ENCODE measurements around the gene INPP1. TPM values are rescaled to one million over a fixed set of nuclear protein-coding genes. Genes with fewer than 3 reads are reported as not detected.

Gene INPP1
- total and polyA plus RNA-seq, 7 donors = 11.9 to 28.4 (median 17.1) TPM

- no peak overlapping the region for H3K27ac ChIP-seq
- ATAC-seq = peak in 1 of 4 donors; percentile 14
These were observed 8.6 kb downstream of the INPP1 start for GRCh38 chr2:190351955-190352354.

GRCh38 chr2:190352668-190353536 lies 9.5 kb downstream of the INPP1 start:
- no peak overlapping the region for H3K4me3 ChIP-seq
- H3K9me3 ChIP-seq = no peaks in the 10 kb centered on the region
- H3K27ac ChIP-seq = peak overlapping the region; percentile 66
- DNase-seq (no peak), ATAC-seq (peak; percentile 34 to 62 (median 45))
- no peaks in the 10 kb centered on the region for H3K27me3 ChIP-seq (ENCODE audit: insufficient read depth in 3 of 3, low read length in 2 of 3)
- 78 to 89% (median 82%) methylated on average over 8 of the region's 8 CpGs for WGBS, 3 donors
- no peaks in the 10 kb centered on the region for H3K36me3 ChIP-seq (ENCODE audit: insufficient read depth in 1 of 2, low read depth in 1 of 2)
- H3K4me1 ChIP-seq = peaks cover 27% of the 10 kb centered on the region
- no peak for TF ChIP-seq CTCF (IDR thresholded peaks at IDR 0.05)
- intact Hi-C loops (cut with DNase I) = no loop called here

More at GRCh38 chr2:190351955-190352354, 8.6 kb downstream of the INPP1 start:
- intact Hi-C loops (cut with DNase I) = no loop called here
- no peaks in the 10 kb centered on the region for H3K27me3 ChIP-seq (ENCODE audit: insufficient read depth in 3 of 3, low read length in 2 of 3)
- TF ChIP-seq CTCF (IDR thresholded peaks at IDR 0.05) = no peak
- 50 to 77% (median 64%) methylated on average over 3 of the region's 3 CpGs for WGBS, 3 donors
- H3K36me3 ChIP-seq (ENCODE audit: insufficient read depth in 1 of 2, low read depth in 1 of 2) = no peaks in the 10 kb centered on the region
- H3K4me3 ChIP-seq = no peak overlapping the region
- H3K4me1 ChIP-seq = peaks cover 27% of the 10 kb centered on the region
- no peak for DNase-seq
- H3K9me3 ChIP-seq = no peaks in the 10 kb centered on the region

GRCh38 chr2:190353537-190353899 lies 10.1 kb downstream of the INPP1 start:
- Histone ChIP-seq H3K4me3 (no peak overlapping the region), H3K27ac (peak overlapping the region; percentile 66)
- intact Hi-C loops (cut with DNase I) = no loop called here

GRCh38 chr2:190354003-190354690 lies 10.8 kb downstream of the INPP1 start:
- DNase-seq (no peak), ATAC-seq (peak in 2 of 4 donors; percentile 13 to 38)
- intact Hi-C loops (cut with DNase I) = no loop called here
- H3K4me1 ChIP-seq = peaks cover 27% of the 10 kb centered on the region
- H3K9me3 ChIP-seq = no peaks in the 10 kb centered on the region
- WGBS, 3 donors = 35 to 62% (median 46%) methylated on average over 12 of the region's 12 CpGs
- H3K27ac ChIP-seq = peak overlapping the region; percentile 66
- H3K36me3 ChIP-seq (ENCODE audit: insufficient read depth in 1 of 2, low read depth in 1 of 2) = no peaks in the 10 kb centered on the region
- no peak for TF ChIP-seq CTCF (IDR thresholded peaks at IDR 0.05)
- no peak overlapping the region for H3K4me3 ChIP-seq
- no peaks in the 10 kb centered on the region for H3K27me3 ChIP-seq (ENCODE audit: insufficient read depth in 3 of 3, low read length in 2 of 3)

More at GRCh38 chr2:190353537-190353899, 10.1 kb downstream of the INPP1 start:
- Histone ChIP-seq H3K36me3 (ENCODE audit: insufficient read depth in 1 of 2, low read depth in 1 of 2) (no peaks in the 10 kb centered on the region), H3K27me3 (ENCODE audit: insufficient read depth in 3 of 3, low read length in 2 of 3) (no peaks in the 10 kb centered on the region), H3K4me1 (peaks cover 27% of the 10 kb centered on the region), H3K9me3 (no peaks in the 10 kb centered on the region)
- ATAC-seq (no peak), DNase-seq (no peak)
- no peak for TF ChIP-seq CTCF (IDR thresholded peaks at IDR 0.05)

Measured in psoas muscle (tissue), 8 donors.